ENCODE results near the gene WRAP53. TPM values are rescaled to one million over a fixed set of nuclear protein-coding genes. Genes with fewer than 3 reads are reported as not detected.

Gene WRAP53
- total and polyA plus RNA-seq, 2 of the 13 experiments (the other 11 are each of a cell fraction or from before 2014, with no cell fraction given) = 7.0 to 19.5 TPM

GRCh38 chr17:7687072-7687907, 987 bp upstream of the WRAP53 start, which contains the start of gene TP53 (continued):
- TF ChIP-seq ZBTB10 (CRISPR knock-in tag; IDR thresholded peaks at IDR 0.05; ENCODE audit: borderline replicate concordance) (peak; percentile 18; the same call in 1 of the 2 replicates), RORA (CRISPR knock-in tag; IDR thresholded peaks at IDR 0.05) (no peak), ZSCAN9 (CRISPR knock-in tag; IDR thresholded peaks at IDR 0.05; ENCODE audit: borderline replicate concordance) (no peak; the same call in 1 of the 2 replicates), NR2F1 (CRISPR knock-in tag; IDR thresholded peaks at IDR 0.05) (no peak), PREB (CRISPR knock-in tag; IDR thresholded peaks at IDR 0.05) (no peak), ZNF232 (CRISPR knock-in tag; IDR thresholded peaks at IDR 0.05; ENCODE audit: borderline replicate concordance) (peak; percentile 40; the same call in 1 of the 2 replicates), EHMT2 (IDR thresholded peaks at IDR 0.05; ENCODE audit: borderline replicate concordance, low read depth, low read length) (no peak), DNMT3B (CRISPR knock-in tag; conservative IDR thresholded peaks at IDR 0.05) (no peak), TAF15 (IDR thresholded peaks at IDR 0.05; ENCODE audit: low read depth, low read length, poor library complexity, severe bottlenecking) (no peak), ZNF644 (CRISPR knock-in tag; IDR thresholded peaks at IDR 0.05; ENCODE audit: low read depth) (no peak), IKZF1 (IDR thresholded peaks at IDR 0.05) (no peak), HOXD1 (CRISPR knock-in tag; IDR thresholded peaks at IDR 0.05) (no peak), ZNF350 (CRISPR knock-in tag; IDR thresholded peaks at IDR 0.05; ENCODE audit: borderline replicate concordance, low read depth) (0 out of 2 replicates have a peak, but pooled peaks have one; percentile 28), ZNF766 (CRISPR knock-in tag; IDR thresholded peaks at IDR 0.05; ENCODE audit: borderline replicate concordance) (no peak), MZF1 (CRISPR knock-in tag; IDR thresholded peaks at IDR 0.05; ENCODE audit: borderline replicate concordance) (no peak), CC2D1A (CRISPR knock-in tag; IDR thresholded peaks at IDR 0.05) (no peak), ZNF12 (CRISPR knock-in tag; IDR thresholded peaks at IDR 0.05) (no peak), ZFP82 (CRISPR knock-in tag; IDR thresholded peaks at IDR 0.05; ENCODE audit: borderline replicate concordance) (no peak), ATRX (CRISPR knock-in tag; IDR thresholded peaks at IDR 0.05; ENCODE audit: borderline replicate concordance) (no peak)
- TF ChIP-seq, protein P1, sequence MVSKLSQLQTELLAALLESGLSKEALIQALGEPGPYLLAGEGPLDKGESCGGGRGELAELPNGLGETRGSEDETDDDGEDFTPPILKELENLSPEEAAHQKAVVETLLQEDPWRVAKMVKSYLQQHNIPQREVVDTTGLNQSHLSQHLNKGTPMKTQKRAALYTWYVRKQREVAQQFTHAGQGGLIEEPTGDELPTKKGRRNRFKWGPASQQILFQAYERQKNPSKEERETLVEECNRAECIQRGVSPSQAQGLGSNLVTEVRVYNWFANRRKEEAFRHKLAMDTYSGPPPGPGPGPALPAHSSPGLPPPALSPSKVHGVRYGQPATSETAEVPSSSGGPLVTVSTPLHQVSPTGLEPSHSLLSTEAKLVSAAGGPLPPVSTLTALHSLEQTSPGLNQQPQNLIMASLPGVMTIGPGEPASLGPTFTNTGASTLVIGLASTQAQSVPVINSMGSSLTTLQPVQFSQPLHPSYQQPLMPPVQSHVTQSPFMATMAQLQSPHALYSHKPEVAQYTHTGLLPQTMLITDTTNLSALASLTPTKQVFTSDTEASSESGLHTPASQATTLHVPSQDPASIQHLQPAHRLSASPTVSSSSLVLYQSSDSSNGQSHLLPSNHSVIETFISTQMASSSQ (IDR thresholded peaks at IDR 0.05; ENCODE audit: low read depth) = no peak
- TF ChIP-seq, protein P1 (CRISPR knock-in tag; IDR thresholded peaks at IDR 0.05; ENCODE audit: borderline replicate concordance) = no peak
